ENCODE measurements around the gene ADRA1B.

ADRA1B gene

DNA sequence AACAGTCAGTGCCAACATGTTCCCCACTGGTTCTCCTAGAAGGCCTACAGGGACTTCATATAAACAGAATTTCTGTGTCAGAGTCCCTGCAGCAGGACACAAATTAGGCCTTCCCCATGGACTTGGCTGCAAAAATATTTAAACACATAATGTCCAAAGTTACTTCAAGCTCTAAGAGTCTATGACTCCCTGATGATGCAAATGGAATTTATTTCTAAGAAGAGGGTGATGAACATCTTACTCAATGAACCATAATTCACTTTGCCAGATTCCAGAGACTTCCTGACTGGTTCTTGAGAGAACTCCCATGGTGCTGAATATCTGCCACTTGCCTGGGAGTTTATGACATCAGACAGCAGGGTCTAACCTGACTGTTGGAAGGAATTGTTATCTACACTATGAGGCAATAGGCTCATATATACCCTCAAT lies 32.7 kb upstream of the ADRA1B start:
- no peak for TF ChIP-seq POLR2AphosphoS5 (IDR thresholded peaks at IDR 0.05; ENCODE audit: low read depth, low read length)

DNA sequence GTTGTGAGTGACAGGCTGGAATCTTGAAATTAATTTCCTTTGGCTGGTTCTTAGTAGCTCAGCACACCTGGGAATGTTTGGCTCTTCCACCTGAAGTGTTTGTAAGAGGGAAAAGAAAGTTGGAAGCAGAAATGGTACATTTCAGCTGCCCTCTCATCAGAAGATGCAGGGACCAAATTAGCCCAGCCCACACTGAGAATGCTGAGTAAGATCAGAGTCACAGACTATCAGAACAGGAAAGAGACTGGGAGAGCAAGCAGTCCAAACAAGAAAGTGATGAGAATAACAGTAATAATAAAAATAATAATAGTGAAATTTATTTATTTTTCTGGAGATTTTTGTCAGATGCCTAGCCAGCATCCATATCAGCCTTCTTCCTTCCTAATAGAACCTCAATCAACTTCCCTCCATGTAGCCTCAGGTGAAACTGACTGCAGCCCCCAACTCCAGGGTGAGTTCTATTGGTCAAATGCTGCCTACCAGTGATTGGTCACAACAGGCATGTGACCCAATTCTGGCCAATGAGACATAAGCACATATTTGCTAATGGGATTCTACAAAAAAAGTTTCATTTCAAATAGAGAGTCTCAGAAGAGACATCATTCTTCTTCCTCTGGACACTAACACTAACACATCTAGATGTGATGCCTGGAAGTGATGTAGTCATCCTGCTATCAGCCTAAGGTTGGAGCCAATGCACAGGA lies 31.2 kb upstream of the ADRA1B start:
- TF ChIP-seq SIN3A (IDR thresholded peaks at IDR 0.05; ENCODE audit: borderline replicate concordance, insufficient read depth, low read length) (no peak), TAF1 (IDR thresholded peaks at IDR 0.05; ENCODE audit: borderline replicate concordance, insufficient read depth, low read length) (no peak), FOXP2 (optimal IDR thresholded peaks at IDR 0.05; ENCODE audit: borderline replicate concordance, extremely low read depth, extremely low read length, insufficient read depth) (no peak), POLR2AphosphoS5 (IDR thresholded peaks at IDR 0.05; ENCODE audit: low read depth, low read length) (no peak)
- TF ChIP-seq, protein P1, sequence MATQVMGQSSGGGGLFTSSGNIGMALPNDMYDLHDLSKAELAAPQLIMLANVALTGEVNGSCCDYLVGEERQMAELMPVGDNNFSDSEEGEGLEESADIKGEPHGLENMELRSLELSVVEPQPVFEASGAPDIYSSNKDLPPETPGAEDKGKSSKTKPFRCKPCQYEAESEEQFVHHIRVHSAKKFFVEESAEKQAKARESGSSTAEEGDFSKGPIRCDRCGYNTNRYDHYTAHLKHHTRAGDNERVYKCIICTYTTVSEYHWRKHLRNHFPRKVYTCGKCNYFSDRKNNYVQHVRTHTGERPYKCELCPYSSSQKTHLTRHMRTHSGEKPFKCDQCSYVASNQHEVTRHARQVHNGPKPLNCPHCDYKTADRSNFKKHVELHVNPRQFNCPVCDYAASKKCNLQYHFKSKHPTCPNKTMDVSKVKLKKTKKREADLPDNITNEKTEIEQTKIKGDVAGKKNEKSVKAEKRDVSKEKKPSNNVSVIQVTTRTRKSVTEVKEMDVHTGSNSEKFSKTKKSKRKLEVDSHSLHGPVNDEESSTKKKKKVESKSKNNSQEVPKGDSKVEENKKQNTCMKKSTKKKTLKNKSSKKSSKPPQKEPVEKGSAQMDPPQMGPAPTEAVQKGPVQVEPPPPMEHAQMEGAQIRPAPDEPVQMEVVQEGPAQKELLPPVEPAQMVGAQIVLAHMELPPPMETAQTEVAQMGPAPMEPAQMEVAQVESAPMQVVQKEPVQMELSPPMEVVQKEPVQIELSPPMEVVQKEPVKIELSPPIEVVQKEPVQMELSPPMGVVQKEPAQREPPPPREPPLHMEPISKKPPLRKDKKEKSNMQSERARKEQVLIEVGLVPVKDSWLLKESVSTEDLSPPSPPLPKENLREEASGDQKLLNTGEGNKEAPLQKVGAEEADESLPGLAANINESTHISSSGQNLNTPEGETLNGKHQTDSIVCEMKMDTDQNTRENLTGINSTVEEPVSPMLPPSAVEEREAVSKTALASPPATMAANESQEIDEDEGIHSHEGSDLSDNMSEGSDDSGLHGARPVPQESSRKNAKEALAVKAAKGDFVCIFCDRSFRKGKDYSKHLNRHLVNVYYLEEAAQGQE (IDR thresholded peaks at IDR 0.05; ENCODE audit: insufficient read depth in 1 of 2, low read depth in 2 of 2, low read length in 2 of 2) = no peak

DNA sequence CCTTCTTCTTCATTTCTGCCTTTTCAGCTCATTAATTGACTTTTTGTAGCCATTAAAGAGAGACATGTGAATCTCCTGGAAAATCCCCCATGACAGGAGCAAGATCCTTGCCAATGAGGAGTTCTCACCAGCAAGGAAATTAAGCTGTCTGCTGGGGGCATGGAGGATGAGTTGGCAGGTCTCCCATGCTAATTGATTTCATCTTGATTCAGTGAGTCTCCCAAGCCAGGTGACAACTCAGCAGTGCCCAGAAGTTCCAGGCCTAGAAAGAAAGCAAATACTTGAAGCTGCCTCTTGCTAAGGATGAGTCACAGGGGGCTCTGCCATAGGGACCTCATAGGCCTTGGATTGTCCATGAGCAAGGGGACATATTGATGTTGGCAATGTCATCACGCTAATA lies 30.0 kb upstream of the ADRA1B start:
- TF ChIP-seq, protein P1 (IDR thresholded peaks at IDR 0.05; ENCODE audit: insufficient read depth in 1 of 2, low read depth in 2 of 2, low read length in 2 of 2) = no peak
- TF ChIP-seq TAF1 (IDR thresholded peaks at IDR 0.05; ENCODE audit: borderline replicate concordance, insufficient read depth, low read length) = no peak
- TF ChIP-seq POLR2AphosphoS5 (IDR thresholded peaks at IDR 0.05; ENCODE audit: low read depth, low read length) = no peak
- no peak for TF ChIP-seq FOXP2 (optimal IDR thresholded peaks at IDR 0.05; ENCODE audit: borderline replicate concordance, extremely low read depth, extremely low read length, insufficient read depth)
- no peak for TF ChIP-seq SIN3A (IDR thresholded peaks at IDR 0.05; ENCODE audit: borderline replicate concordance, insufficient read depth, low read length)

DNA sequence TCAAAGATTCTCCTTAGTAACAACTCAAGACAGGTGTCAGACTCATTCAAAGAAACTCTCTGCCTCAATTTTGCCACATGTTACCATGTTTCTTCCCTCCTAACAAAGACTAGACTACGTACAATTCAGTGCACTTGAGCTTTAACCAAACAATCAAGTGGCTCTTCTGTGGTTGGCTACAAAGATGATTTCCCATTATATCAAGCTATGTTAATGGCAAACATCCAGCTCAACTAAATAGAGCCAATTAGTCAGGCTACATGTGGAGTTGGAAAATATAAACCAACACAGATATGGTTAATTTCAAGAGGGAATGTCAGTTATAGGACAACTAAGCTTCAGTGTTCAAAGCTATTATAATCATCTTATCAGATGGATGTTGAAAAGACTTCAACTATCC lies 29.2 kb upstream of the ADRA1B start:
- TF ChIP-seq, protein P1 (IDR thresholded peaks at IDR 0.05; ENCODE audit: insufficient read depth in 1 of 2, low read depth in 2 of 2, low read length in 2 of 2) = no peak
- TF ChIP-seq SIN3A (IDR thresholded peaks at IDR 0.05; ENCODE audit: borderline replicate concordance, insufficient read depth, low read length) (no peak), TAF1 (IDR thresholded peaks at IDR 0.05; ENCODE audit: borderline replicate concordance, insufficient read depth, low read length) (no peak), POLR2AphosphoS5 (IDR thresholded peaks at IDR 0.05; ENCODE audit: low read depth, low read length) (no peak), FOXP2 (optimal IDR thresholded peaks at IDR 0.05; ENCODE audit: borderline replicate concordance, extremely low read depth, extremely low read length, insufficient read depth) (no peak)

DNA sequence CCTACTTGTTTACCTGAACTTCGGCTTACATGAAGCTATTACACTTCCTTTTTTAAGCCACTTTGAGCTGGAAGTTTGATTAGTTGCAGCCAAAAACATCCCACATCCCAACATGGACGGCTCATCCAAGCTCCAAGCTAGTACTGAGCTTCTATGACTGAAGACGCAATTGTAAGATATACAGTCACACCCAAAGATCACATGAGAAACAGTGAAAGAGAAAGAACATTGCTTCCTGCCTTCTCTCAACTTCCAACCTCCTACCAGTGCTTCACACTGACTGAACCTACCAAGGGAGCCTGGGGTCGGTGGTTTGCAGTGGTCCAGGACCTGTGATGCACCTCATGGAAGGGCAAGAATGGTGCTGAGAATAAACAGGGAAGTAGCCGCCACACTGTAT lies 27.4 kb upstream of the ADRA1B start:
- TF ChIP-seq SIN3A (IDR thresholded peaks at IDR 0.05; ENCODE audit: borderline replicate concordance, insufficient read depth, low read length) = no peak
- TF ChIP-seq POLR2AphosphoS5 (IDR thresholded peaks at IDR 0.05; ENCODE audit: low read depth, low read length) = no peak
- TF ChIP-seq, protein P1 (IDR thresholded peaks at IDR 0.05; ENCODE audit: insufficient read depth in 1 of 2, low read depth in 2 of 2, low read length in 2 of 2) = no peak
- TF ChIP-seq FOXP2 (optimal IDR thresholded peaks at IDR 0.05; ENCODE audit: borderline replicate concordance, extremely low read depth, extremely low read length, insufficient read depth) = no peak
- no peak for TF ChIP-seq TAF1 (IDR thresholded peaks at IDR 0.05; ENCODE audit: borderline replicate concordance, insufficient read depth, low read length)
